H1 (cell line): ENCODE results near the gene ANGPTL4. TPM values are rescaled to one million over a fixed set of nuclear protein-coding genes. Genes with fewer than 3 reads are reported as not detected.

ENCODE experiments used
- ATF3 ChIP-seq: IDR thresholded peaks from 2 replicates; pipeline ENCODE4 v1.6.1; 2011; ENCODE audit warnings: low read depth, mild to moderate bottlenecking, low read length; ENCODE audit not compliant: insufficient read depth
- CHD7 ChIP-seq: fragments of 300-600 bp; sonication (generic); IDR thresholded peaks from 2 replicates; pipeline ENCODE4 v1.7.1; 2012; ENCODE audit warnings: low read length, moderate library complexity, mild to moderate bottlenecking, inconsistent platforms; ENCODE audit not compliant: insufficient replicate concordance
- MAFK ChIP-seq: IDR thresholded peaks from 2 replicates; pipeline ENCODE4 v1.6.1; 2012; ENCODE audit warnings: low read depth, mild to moderate bottlenecking, improper control_type of control experiment, low read length
- RNF2 ChIP-seq: fragments of 200-900, 300-1000 bp; sonication (generic); IDR thresholded peaks from 2 replicates; pipeline ENCODE4 v1.7.1; 2016; ENCODE audit warnings: borderline replicate concordance, low read depth, mild to moderate bottlenecking, antibody characterized with exemption, low read length; ENCODE audit not compliant: poor library complexity, severe bottlenecking; ENCODE audit errors: missing control alignments
- SIN3A ChIP-seq, 2 experiments: IDR thresholded peaks in 1 of 2; conservative IDR thresholded peaks in 1 of 2; 2 replicates each; pipeline ENCODE4 v1.6.1; 2011 to 2012; ENCODE audit warnings: low read length in 2 of 2, improper control_type of control experiment in 1 of 2, low read depth in 1 of 2, mild to moderate bottlenecking in 1 of 2
- polyA plus RNA-seq, 7 experiments: library from polyadenylated mRNA; depleted of rRNA in 3 of 7; stranded (reverse) in 5 of 7; unstranded in 2 of 7; fragments of >200 nt in 5 of 7; fragments of 200-250 nt in 2 of 7; gene quantifications; 1 replicate in 5 of 7; 2 replicates in 1 of 7; 4 replicates in 1 of 7; pipeline versions ENCODE4 v1.2.1 to v1.2.3, GENCODE V29; 2011 to 2013; ENCODE audit warnings: missing spikeins in 2 of 7, mixed read lengths in 2 of 7
- total RNA-seq: library from RNA; stranded (reverse); fragmentation: NEBNext Ultra II Directional; extraction: Animal tissue kit (Norgen Biotek cat#: 25700); gene quantifications from 2 replicates; pipeline ENCODE4 v1.2.1, GENCODE V29; 2021

The ANGPTL4 gene
- total and polyA plus RNA-seq, 2 of the 8 experiments (the other 6 are each of a cell fraction or from before 2014, with no cell fraction given), result 2.3 to 6.5 TPM

GRCh38 chr19:8324186-8325050 is 39.5 kb upstream of the ANGPTL4 start (continued):
- TF ChIP-seq CHD7, result no peak
- TF ChIP-seq RNF2, result no peak
- no peak for TF ChIP-seq ATF3
- no peak for TF ChIP-seq SIN3A (conservative IDR thresholded peaks at IDR 0.05 in 1 of 2, IDR thresholded peaks at IDR 0.05 in 1 of 2; ENCODE audit: low read depth in 1 of 2, low read length in 2 of 2)
- no peak for TF ChIP-seq MAFK
